CD4-positive, alpha-beta memory T cell (primary cell): Measurements from ENCODE around the gene ISYNA1. TPM values are rescaled to one million over a fixed set of nuclear protein-coding genes. Genes with fewer than 3 reads are reported as not detected.

ENCODE experiments used
- microRNA-seq: library from miRNA; unstranded; fragments of <30 nt; microRNA quantifications from one replicate; pipeline ENCODE4 v1.2.0, GENCODE V29; 2021; ENCODE audit warnings: borderline replicate concordance, borderline number of aligned reads, borderline microRNAs expressed, mixed read lengths
- polyA plus RNA-seq, 2 donors: library from polyadenylated mRNA; unstranded; fragments of 300-500 nt; fragmentation: Illumina TruSeq; gene quantifications; one replicate each; pipeline ENCODE4 v1.2.3, GENCODE V29; 2021
- total RNA-seq, 2 experiments: library from RNA; stranded (reverse); gene quantifications; one replicate each; pipeline ENCODE4 v1.2.3, GENCODE V29; 2021

Gene ISYNA1
- total and polyA plus RNA-seq, 4 experiments from 2014 or later = 27.5 to 43.2 (median 36.7) TPM

Small RNAs within 50 kb of the gene (microRNA-seq; reads per million reads assigned to microRNA genes)
- not detected for gene MIR3189

Other genes with a start within 250 kb of the ISYNA1 start
- gene MPV17L2, start 244.9 kb downstream of the ISYNA1 start, total RNA-seq = 1 to 10 TPM; 7.6 to 7.8 TPM
- gene MPV17L2, start 244.9 kb downstream of the ISYNA1 start, polyA plus RNA-seq = 10 to 100 TPM; 10.5 to 13.7 TPM
- 1 to 10 TPM; 4.7 to 4.8 TPM for gene RAB3A, start 234.1 kb downstream of the ISYNA1 start, total RNA-seq
- 1 to 10 TPM in 1 of 2 donors, under 1 TPM in 1; 0.59 to 1.0 TPM for gene RAB3A, start 234.1 kb downstream of the ISYNA1 start, polyA plus RNA-seq
- under 1 TPM in 1 of 2 experiments, not detected in 1; 0.52 TPM for gene PDE4C, start 211.7 kb downstream of the ISYNA1 start, total RNA-seq
- gene PDE4C, start 211.7 kb downstream of the ISYNA1 start, polyA plus RNA-seq = not detected
- 1 to 10 TPM; 5.5 to 5.8 TPM for gene IQCN, start 163.7 kb downstream of the ISYNA1 start, total RNA-seq
- 1 to 10 TPM in 1 of 2 donors, under 1 TPM in 1; 0.13 to 1.8 TPM for gene IQCN, start 163.7 kb downstream of the ISYNA1 start, polyA plus RNA-seq
- gene JUND, start 156.5 kb downstream of the ISYNA1 start, total RNA-seq = 100 to 1,000 TPM; 163 TPM
- gene JUND, start 156.5 kb downstream of the ISYNA1 start, polyA plus RNA-seq = 100 to 1,000 TPM in 1 of 2 donors, 10 to 100 TPM in 1; 16.5 to 133 TPM
- 10 to 100 TPM; 64.2 to 65.0 TPM for gene LSM4, start 115.1 kb downstream of the ISYNA1 start, total RNA-seq
- gene LSM4, start 115.1 kb downstream of the ISYNA1 start, polyA plus RNA-seq = 100 to 1,000 TPM; 121 to 164 TPM
- 10 to 100 TPM; 46.2 to 49.2 TPM for gene PGPEP1, start 97.5 kb downstream of the ISYNA1 start, total RNA-seq
- 1 to 10 TPM; 6.8 to 8.0 TPM for gene PGPEP1, start 97.5 kb downstream of the ISYNA1 start, polyA plus RNA-seq
- gene GDF15, start 52.0 kb downstream of the ISYNA1 start, total RNA-seq = 1 to 10 TPM; 1.2 TPM
- gene GDF15, start 52.0 kb downstream of the ISYNA1 start, polyA plus RNA-seq = not detected
- gene LRRC25, start 40.5 kb downstream of the ISYNA1 start, total RNA-seq = under 1 TPM; 0.73 to 0.91 TPM
- under 1 TPM in 1 of 2 donors, not detected in 1; 0.07 TPM for gene LRRC25, start 40.5 kb downstream of the ISYNA1 start, polyA plus RNA-seq
- gene SSBP4, start 18.7 kb downstream of the ISYNA1 start, total RNA-seq = 10 to 100 TPM; 71.3 to 73.4 TPM
- 100 to 1,000 TPM in 1 of 2 donors, 10 to 100 TPM in 1; 81.5 to 108 TPM for gene SSBP4, start 18.7 kb downstream of the ISYNA1 start, polyA plus RNA-seq
- 10 to 100 TPM; 34.9 to 35.9 TPM for gene ELL, start 83.9 kb upstream of the ISYNA1 start, total RNA-seq
- gene ELL, start 83.9 kb upstream of the ISYNA1 start, polyA plus RNA-seq = 10 to 100 TPM in 1 of 2 donors, 1 to 10 TPM in 1; 6.5 to 16.7 TPM
- 100 to 1,000 TPM; 231 to 249 TPM for gene FKBP8, start 105.4 kb upstream of the ISYNA1 start, total RNA-seq
- gene FKBP8, start 105.4 kb upstream of the ISYNA1 start, polyA plus RNA-seq = 100 to 1,000 TPM in 1 of 2 donors, 10 to 100 TPM in 1; 82.4 to 130 TPM
- gene KXD1, start 119.7 kb upstream of the ISYNA1 start, total RNA-seq = 10 to 100 TPM; 95.3 to 95.6 TPM
- gene KXD1, start 119.7 kb upstream of the ISYNA1 start, polyA plus RNA-seq = 10 to 100 TPM; 88.8 to 94.3 TPM
- 1,000 to 10,000 TPM; 1,962 to 1,978 TPM for gene UBA52, start 133.7 kb upstream of the ISYNA1 start, total RNA-seq
- gene UBA52, start 133.7 kb upstream of the ISYNA1 start, polyA plus RNA-seq = 1,000 to 10,000 TPM; 1,135 to 1,692 TPM
- gene REX1BD, start 150.7 kb upstream of the ISYNA1 start, total RNA-seq = 100 to 1,000 TPM; 150 to 154 TPM
- gene REX1BD, start 150.7 kb upstream of the ISYNA1 start, polyA plus RNA-seq = 100 to 1,000 TPM; 148 to 156 TPM
- gene CRLF1, start 168.7 kb upstream of the ISYNA1 start, total RNA-seq = not detected
- under 1 TPM in 1 of 2 donors, not detected in 1; 0.70 TPM for gene CRLF1, start 168.7 kb upstream of the ISYNA1 start, polyA plus RNA-seq
- not detected for gene TMEM59L, start 174.7 kb upstream of the ISYNA1 start, total RNA-seq
- gene TMEM59L, start 174.7 kb upstream of the ISYNA1 start, polyA plus RNA-seq = not detected
- gene KLHL26, start 198.9 kb upstream of the ISYNA1 start, total RNA-seq = 10 to 100 TPM; 13.4 to 14.8 TPM
- gene KLHL26, start 198.9 kb upstream of the ISYNA1 start, polyA plus RNA-seq = 1 to 10 TPM; 4.4 to 7.8 TPM
- 10 to 100 TPM; 19.6 to 20.8 TPM for gene CRTC1, start 245.5 kb upstream of the ISYNA1 start, total RNA-seq
- gene CRTC1, start 245.5 kb upstream of the ISYNA1 start, polyA plus RNA-seq = 1 to 10 TPM in 1 of 2 donors, not detected in 1; 1.7 TPM